ENCODE data around the gene PTGR1. TPM values are rescaled to one million over a fixed set of nuclear protein-coding genes. Genes with fewer than 3 reads are reported as not detected.
"Not testable (repeated sequence)": the region's sequence is repeated elsewhere in the genome, so short reads cannot be mapped to it uniquely, and the experiment has no call there.

The PTGR1 gene
- total RNA-seq, 1 donor from 2014 or later = 44.6 TPM

DNA sequence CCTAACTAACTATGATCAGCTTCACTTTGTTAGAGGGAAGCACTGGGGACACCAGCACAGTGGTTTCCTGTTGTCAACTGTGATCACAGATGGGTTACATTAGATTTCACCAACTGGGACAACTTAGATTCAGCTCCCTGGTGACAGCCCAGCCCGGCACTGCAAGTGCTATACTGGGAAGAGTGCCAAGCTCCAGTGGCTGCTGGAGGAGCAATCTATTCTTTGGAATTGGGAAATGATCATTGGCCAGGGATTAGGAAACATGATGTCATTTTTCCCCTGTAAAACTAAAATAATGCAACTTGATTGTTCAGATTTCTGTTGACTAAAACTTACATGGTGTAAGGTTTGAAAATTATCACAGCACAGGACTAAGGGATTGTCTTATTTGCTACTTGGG, 33.2 kb downstream of the PTGR1 start:
- DNase-seq = no peak
- ATAC-seq (ENCODE audit: poor library complexity) = peak; percentile 41
- intact Hi-C loops (cut with DNase I) = no loop called here

DNA sequence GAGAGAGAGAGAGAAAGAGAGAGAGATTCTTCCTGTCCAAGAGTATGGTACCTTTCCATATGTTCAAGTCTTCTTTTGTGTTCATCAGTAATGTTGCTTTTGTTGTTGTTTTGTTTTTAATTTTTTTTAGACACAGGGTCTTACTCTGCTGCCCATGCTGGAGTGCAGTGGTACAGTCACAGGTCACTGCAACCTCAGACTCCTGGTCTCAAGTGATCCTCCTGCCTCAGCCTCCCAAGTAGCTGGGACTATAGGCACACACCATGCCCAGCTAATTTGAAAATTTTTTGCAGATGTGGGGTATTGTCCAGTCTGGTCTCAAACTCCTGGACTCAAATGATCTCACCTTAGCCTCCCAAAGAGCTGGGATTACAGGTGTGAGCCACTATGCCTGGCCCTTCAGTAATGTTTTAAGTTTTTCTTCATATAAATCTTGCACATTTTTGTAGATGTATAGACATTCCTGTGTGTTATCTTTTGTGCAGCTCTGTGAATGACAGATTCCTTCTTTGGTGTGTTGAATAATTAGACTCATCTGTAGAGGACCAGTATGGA, 38.2 kb downstream of the PTGR1 start:
- ATAC-seq (ENCODE audit: poor library complexity) = no peak
- intact Hi-C loops (cut with DNase I) = no loop called here
- no peak for DNase-seq

DNA sequence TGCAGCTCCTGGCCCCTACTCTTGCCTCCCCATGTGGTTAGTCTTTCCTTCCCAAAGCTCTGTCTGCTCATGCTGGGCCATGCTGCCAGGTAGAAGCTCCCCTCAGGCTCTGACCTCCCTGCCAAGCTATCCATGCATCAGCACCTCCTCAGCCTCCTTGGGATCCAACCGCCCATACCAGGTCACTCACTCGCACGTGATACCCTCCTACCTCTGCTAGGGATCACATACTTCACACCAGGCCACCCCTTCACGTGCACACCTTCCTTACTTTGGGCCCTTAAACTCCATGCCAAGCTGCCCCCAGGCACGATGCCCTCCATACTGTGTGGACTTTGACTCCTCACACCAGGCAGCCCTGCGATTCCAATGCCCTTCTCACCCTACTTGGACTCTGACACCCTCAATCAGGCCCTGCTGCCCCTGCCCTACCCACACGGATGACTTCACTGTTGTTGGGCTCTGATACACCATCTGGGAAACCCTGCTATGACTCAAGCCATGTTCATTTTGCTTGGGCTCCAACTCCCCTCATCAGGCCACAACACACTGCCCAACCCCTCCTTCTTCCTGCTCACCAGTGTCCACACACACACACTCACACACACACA, 40.3 kb downstream of the PTGR1 start:
- no peak for ATAC-seq (ENCODE audit: poor library complexity)
- intact Hi-C loops (cut with DNase I) = no loop called here
- DNase-seq = no peak

DNA sequence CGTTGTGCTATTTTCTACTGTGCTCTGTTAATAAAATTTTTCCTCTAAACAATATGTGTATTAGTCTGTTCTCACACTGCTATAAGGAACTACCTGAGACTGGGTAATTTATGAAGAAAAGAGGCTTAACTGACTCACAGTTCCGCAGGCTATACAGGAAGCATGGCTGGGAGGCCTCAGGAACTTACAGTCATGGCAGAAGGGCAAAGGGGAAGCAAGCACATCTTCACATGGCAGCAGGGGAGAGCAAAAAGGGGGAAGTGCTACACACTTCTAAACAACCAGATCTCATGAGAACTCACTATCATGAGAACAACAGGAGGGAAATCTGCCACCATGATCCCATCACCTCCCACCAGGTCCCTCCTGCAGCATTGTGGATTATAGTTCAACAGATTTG, 44.0 kb downstream of the PTGR1 start:
- ATAC-seq (ENCODE audit: poor library complexity); DNase-seq; intact Hi-C loops (cut with DNase I): not testable (repeated sequence)

DNA sequence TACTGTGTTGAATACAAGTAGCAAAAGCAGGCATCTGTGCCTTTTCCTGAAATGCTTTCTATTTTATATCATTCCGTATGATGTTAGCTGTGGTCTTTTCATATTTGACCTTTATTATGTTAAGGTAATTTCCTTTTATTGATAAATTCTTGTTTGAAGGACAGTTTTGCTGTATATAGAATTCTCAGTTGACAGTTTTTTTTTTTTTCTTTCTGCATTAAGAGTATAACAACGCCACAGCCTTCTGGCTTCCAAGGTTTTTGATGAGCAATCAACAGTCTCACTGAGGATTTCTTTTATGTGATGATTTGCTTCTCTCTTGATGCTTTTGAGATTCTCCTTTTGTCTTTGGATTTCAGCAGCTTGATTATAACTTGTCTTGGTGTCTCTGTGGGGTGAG, 50.8 kb downstream of the PTGR1 start:
- DNase-seq (no peak), ATAC-seq (ENCODE audit: poor library complexity) (no peak)
- intact Hi-C loops (cut with DNase I) = no loop called here

DNA sequence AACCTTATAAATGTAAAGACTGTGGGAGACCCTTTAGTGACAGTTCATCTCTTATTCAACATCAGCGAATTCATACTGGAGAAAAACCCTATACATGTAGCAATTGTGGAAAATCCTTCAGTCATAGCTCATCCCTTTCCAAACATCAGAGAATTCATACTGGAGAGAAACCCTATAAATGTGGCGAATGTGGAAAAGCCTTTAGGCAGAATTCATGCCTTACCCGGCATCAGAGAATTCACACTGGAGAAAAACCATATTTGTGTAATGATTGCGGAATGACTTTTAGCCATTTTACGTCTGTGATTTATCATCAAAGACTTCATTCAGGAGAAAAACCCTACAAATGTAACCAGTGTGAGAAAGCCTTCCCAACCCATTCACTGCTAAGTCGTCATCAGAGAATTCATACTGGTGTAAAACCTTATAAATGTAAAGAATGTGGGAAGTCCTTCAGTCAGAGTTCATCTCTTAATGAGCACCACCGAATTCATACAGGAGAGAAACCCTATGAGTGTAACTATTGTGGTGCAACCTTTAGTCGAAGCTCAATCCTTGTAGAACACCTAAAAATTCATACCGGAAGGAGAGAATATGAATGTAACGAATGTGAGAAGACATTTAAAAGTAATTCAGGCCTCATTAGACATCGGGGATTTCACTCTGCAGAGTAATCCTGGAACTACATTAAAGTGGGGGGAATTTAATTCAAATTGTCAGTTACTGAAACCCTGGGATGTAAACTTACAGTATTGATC, 56.8 kb downstream of the PTGR1 start:
- no peak for ATAC-seq (ENCODE audit: poor library complexity)

DNA sequence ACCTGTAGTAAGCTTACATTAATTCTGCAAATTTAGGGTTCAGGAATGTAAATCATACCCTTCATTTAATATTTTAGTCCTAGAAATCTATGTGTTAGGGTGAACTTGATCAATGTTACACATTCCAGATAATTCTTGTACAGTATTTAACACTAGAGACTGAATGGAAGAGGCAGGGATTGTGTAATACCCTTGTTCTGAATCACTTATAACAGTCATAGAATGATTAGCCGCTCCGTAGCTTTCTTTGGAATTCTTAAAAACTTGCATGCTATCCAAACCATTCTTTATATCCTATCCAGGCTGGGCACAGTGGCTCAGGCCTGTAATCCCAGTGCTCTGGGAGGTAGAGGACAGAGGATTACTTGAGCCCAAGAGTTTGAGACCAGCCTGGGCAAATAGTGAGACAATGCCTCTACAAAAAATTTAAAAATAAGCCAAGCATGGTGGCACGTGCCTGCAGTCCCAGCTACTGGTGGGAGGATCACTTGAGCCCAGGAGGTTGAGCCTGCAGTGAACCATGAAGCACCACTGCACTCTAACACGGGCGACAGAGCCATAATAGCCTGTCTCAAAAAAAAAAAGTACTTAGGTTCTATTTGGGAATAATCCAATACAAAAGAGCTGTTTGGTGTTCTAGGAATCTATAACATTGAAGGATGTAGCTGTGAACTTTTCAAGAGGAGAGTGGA, 66.2 kb downstream of the PTGR1 start:
- intact Hi-C loops (cut with DNase I) = no loop called here
- ATAC-seq (ENCODE audit: poor library complexity) = no peak

More for the DNA sequence above, 56.8 kb downstream of the PTGR1 start:
- intact Hi-C loops (cut with DNase I) = no loop called here
- DNase-seq = no peak

DNA sequence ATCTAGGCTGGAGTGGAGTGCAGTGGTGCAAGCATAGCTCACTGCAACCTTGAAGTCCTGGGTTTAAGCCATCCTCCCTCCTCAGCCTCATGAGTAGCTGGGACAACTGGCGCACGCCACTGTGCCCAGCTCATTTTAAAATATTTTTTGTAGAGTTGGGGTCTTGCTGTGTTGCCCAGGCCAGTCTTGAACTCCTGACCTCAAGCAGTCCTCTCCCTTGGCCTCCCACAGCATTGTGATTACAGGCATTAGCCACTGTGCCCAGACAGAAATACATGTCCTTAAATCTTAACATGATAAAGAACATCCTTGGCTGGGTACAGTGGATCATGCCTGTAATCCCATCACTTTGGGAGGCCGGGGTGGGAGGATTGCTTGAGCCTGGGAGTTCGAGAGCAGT, 67.7 kb downstream of the PTGR1 start:
- DNase-seq = no peak
- ATAC-seq (ENCODE audit: poor library complexity) = no peak
- intact Hi-C loops (cut with DNase I) = no loop called here

More for the DNA sequence above, 66.2 kb downstream of the PTGR1 start:
- DNase-seq = no peak

DNA sequence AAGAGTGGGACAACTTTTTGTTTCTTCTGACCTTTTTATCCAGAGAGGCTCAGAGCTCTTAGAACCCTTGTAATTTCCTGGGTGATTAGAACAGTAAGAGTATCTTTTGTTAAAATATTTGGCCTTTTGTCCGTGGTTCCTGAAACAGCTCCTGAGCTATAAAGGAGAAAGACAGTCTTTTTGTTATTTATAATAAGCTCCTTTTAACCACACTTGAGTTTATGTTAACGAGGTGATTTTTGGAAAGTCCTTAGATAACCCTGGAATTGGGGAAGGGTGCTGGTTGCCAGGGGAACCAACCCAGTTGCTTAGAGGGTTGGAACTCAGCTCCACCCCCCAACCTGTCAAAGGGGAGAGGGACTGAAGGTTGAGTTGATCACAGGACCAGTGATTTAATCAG, 69.7 kb downstream of the PTGR1 start:
- ATAC-seq (ENCODE audit: poor library complexity) = no peak
- intact Hi-C loops (cut with DNase I) = no loop called here
- DNase-seq = no peak

DNA sequence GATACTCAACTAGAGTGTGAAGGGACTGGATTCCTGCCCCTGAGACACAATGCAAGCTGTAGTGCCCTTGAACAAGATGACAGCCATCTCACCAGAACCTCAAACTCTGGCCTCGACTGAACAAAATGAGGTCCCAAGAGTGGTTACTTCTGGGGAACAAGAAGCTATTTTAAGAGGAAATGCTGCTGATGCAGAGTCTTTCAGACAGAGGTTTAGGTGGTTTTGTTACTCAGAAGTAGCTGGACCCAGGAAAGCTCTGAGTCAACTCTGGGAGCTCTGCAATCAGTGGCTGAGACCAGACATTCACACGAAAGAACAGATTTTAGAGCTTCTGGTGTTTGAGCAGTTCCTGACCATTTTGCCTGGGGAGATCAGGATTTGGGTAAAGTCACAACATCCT, 72.1 kb downstream of the PTGR1 start:
- DNase-seq (no peak), ATAC-seq (ENCODE audit: poor library complexity) (no peak)
- intact Hi-C loops (cut with DNase I) = no loop called here

DNA sequence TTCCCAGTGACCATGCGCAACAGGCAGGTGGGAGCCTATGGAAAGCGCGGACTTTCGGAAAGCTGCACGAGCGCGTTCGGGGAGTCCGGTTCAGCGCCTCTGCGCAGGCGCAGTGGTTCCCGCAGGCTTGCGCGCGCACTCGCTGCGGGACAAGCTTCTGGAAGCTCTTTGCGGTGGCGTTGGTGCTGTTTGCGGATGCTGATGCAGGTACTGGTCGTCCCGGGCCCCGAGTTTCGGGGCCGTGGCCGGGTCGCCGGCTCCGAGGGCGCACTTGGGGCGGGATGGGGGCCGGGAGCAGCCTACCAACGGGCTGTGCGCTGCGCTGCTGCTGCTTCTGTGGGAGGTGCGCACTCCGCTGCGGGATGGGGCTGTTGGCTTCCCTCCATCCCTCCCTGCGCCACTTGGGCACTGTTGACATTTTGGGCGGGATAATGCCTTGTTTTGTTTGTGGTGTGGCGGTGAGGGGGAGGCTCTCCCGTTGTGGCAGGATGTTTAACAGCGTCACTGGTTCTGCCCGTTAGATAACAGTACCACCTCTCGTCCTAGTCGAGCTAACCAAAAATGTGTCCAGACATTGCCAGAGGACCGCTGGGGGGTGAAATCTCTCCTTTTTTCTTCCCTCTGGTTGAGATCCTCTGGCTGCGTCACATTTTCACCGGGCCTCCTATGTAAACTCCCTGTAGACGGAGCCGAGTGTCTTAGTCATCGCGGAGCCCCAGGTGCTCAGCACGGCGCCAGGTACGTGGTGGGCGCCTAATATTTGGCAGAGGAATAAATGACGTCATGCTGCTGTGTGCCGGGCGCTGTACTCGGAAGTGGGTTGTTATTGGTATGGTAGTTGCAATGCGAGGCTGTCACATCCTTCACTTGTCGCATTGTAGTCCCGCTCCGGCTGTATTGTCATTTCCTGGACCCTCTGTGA, 74.1 kb downstream of the PTGR1 start, which contains the start of gene ZNF483:
ZNF483 (plus strand) TSS at position 124 of the 922 bp plus-strand sequence. CDS start 2,217 bp downstream, outside the sequence.
- intact Hi-C loops (cut with DNase I) = no loop called here
- ATAC-seq (ENCODE audit: poor library complexity) (peak; percentile 96), DNase-seq (peak; percentile 87)

DNA sequence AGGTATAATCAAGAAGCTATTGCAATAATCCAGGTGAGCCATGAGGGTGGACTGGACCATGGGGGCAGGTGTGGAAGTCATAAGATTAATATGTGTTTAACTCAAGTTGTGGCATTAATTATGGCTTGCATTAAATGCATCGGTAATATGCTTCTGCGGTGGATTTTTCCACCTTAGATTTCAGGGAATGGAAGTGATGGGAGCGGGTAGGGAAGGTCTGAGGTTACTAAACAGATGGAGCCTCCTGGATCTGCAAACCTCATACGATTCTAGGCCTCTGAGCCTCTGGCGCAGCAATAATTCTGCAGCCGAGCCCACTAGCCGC, 74.8 kb downstream of the PTGR1 start:
- intact Hi-C loops (cut with DNase I) = no loop called here
- ATAC-seq (ENCODE audit: poor library complexity) (no peak), DNase-seq (no peak)

DNA sequence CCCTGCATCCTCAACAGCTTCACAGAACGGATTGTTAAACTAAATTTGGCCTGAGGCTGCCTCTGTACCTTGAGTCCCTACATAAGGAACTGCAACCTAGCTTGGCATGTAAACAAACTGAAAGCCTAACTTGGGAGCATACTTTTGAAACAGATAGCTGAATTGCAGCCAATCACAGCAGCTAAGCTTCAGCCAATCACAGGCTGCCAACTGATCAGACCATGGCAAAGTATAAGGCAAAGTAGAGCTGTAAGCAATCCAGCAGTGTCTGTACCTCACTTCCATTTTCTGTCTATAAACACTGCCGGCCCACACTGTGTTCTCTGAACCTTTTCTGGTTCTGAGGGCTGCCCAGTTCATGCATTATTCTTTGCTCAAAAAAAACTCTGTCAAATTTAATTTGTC, 83.4 kb downstream of the PTGR1 start:
- DNase-seq = no peak
- ATAC-seq (ENCODE audit: poor library complexity) = no peak
- intact Hi-C loops (cut with DNase I) = no loop called here

DNA sequence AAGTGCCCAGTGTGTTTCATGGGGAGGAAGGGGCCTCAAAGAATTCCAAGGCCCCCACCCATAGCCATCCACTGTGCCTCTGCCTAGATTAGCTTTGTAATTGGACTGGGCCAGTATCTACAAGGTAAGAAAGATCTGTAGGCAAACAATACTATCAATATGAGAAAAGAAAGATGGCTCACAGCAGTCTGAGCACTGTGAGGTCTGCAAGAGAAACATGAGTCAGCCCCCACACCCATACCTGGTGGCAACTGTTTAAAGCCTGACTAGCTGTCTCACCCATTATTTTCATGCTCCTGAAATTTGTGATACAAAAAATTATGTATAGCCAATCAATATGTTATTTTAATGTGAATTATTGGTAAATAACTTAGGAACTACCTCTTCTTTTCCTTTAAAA, 84.5 kb downstream of the PTGR1 start:
- DNase-seq = no peak
- no peak for ATAC-seq (ENCODE audit: poor library complexity)
- intact Hi-C loops (cut with DNase I) = no loop called here

Other genes with a start within 250 kb of the PTGR1 start
- gene ECPAS, start 115.3 kb downstream of the PTGR1 start, total RNA-seq = 120 TPM
- 3.5 TPM for gene ZNF483, start 74.5 kb downstream of the PTGR1 start, total RNA-seq
- 4.9 TPM for gene DNAJC25, start 31.7 kb upstream of the PTGR1 start, total RNA-seq
- 25.3 TPM for gene GNG10, start 62.0 kb upstream of the PTGR1 start, total RNA-seq
- gene SHOC1, start 195.3 kb upstream of the PTGR1 start, total RNA-seq = not detected